ENCODE data around the gene SMO. TPM values are rescaled to one million over a fixed set of nuclear protein-coding genes. Genes with fewer than 3 reads are reported as not detected.
"Not testable (repeated sequence)": the region's sequence is repeated elsewhere in the genome, so short reads cannot be mapped to it uniquely, and the experiment has no call there.

The SMO gene
- total RNA-seq, 1 experiment from 2014 or later, result not detected

DNA sequence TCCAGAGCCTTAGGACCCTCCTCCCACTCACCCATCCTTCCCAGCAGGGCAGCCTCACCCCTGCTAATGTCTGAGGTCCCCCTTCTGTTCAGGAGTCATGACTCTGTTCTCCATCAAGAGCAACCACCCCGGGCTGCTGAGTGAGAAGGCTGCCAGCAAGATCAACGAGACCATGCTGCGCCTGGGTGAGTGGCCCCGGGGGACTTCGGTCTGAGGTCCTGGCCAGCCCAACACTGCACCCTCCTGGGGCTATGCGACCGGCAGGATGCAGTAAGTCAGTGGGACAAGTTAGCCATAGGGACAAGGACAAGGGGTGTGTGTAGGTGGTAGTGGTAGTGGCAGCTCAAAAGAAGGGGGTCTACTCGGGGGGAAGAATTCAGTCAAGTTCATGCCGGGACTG, 20.2 kb downstream of the SMO start:
- no peak for DNase-seq (ENCODE audit: low spot score)

DNA sequence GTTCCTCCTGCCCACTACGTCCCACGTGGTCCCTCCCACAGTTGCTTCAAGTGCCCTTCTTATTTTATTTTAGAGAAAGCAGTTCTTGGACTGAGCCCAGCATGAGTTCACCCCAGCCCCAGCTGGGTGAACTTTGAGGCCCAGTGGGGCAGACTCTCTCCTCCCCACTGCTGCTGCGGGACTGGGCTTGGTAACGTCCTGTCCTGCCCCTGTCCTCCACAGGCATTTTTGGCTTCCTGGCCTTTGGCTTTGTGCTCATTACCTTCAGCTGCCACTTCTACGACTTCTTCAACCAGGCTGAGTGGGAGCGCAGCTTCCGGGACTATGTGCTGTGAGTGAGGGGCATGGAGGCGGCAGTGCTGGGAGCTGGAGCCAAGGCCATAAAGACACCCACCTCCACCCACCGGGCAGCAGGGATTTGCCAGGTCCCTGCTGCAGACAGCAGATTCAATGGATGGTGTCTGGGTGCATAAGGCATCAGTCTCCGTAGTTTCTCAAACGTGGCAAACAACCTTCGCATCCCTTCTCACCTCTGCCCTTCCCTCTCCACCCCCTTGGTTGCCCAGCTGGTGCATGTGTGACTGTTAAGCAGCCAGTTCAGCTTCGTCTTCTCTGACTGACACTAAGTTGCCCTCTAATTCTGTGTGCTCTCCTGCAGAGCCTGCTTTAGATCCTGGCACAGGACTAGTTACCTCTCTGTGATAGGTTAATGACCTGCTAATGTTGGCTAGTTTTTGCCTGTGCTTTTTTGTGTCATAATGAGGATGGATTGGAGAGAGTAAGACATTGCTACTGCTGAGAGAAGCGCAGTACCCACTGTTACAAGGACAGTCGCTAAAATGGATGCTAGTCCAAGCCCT, 20.9 kb downstream of the SMO start:
- no peak for DNase-seq (ENCODE audit: low spot score)

DNA sequence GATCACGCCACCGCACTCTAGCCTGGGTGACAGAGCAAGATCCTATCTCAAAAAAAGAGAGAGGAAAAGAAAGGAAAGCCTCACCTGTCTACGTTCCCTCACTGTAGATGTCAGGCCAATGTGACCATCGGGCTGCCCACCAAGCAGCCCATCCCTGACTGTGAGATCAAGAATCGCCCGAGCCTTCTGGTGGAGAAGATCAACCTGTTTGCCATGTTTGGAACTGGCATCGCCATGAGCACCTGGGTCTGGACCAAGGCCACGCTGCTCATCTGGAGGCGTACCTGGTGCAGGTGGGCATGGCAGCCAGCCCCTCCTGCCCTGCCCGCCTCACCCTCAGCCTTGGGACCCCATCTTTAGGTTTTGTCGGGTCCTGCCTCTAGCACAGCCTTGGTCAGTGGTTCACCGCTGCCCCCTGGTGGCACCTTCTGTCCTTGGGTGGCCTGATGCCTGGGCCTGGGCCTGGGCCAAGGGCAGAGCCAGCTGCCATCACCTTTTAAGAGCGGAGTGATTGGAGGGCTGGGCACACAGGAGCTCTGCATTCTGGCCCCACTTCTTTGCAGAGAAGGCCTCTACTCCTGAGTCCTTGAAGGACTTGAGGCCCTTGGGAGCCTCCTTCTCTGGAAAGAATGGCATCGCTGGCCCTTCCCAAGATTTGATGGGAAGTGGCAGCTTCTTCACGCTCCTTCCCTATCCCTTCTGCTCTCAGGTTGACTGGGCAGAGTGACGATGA, 22.0 kb downstream of the SMO start:
- peak; percentile 79 for DNase-seq (ENCODE audit: low spot score)

DNA sequence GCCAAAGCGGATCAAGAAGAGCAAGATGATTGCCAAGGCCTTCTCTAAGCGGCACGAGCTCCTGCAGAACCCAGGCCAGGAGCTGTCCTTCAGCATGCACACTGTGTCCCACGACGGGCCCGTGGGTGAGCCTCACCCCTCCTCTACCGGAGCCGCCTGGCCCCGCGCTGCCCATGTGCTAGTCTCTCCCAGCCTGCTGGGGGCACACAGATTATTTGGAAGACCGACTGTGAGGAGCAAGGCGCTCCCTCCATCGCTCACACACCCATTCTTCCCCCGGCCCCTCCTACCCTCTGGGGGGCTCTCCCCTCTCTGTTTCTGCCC, 22.5 kb downstream of the SMO start:
- DNase-seq (ENCODE audit: low spot score), result no peak

DNA sequence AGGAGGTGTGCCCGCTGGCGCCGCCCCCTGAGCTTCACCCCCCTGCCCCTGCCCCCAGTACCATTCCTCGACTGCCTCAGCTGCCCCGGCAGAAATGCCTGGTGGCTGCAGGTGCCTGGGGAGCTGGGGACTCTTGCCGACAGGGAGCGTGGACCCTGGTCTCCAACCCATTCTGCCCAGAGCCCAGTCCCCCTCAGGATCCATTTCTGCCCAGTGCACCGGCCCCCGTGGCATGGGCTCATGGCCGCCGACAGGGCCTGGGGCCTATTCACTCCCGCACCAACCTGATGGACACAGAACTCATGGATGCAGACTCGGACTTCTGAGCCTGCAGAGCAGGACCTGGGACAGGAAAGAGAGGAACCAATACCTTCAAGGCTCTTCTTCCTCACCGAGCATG, 23.7 kb downstream of the SMO start:
- no peak for DNase-seq (ENCODE audit: low spot score)

DNA sequence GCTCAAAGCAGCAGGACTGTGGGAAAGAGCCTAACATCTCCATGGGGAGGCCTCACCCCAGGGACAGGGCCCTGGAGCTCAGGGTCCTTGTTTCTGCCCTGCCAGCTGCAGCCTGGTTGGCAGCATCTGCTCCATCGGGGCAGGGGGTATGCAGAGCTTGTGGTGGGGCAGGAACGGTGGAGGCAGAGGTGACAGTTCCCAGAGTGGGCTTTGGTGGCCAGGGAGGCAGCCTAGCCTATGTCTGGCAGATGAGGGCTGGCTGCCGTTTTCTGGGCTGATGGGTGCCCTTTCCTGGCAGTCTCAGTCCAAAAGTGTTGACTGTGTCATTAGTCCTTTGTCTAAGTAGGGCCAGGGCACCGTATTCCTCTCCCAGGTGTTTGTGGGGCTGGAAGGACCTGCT, 24.2 kb downstream of the SMO start:
- DNase-seq (ENCODE audit: low spot score), result no peak

DNA sequence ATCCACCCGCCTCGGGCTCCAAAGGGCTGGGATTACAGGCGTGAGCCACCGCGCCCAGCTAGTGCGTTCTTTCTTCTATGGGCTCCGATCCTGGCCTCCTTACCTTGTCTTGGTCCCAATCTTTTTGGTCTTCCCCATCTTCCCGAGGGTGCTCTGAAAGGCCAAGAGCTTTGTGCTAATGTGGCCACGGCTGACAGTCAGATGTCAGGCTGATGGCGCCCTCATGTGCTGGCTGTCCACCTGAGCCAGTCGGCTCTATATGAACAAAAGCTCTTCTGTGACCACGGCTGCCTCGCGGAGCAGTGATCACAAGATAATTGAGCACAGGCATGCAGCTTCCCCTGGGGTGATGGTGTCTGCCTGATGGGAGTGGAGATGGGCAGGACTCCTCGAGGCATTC, 25.4 kb downstream of the SMO start:
- peak; percentile 42 for DNase-seq (ENCODE audit: low spot score)

DNA sequence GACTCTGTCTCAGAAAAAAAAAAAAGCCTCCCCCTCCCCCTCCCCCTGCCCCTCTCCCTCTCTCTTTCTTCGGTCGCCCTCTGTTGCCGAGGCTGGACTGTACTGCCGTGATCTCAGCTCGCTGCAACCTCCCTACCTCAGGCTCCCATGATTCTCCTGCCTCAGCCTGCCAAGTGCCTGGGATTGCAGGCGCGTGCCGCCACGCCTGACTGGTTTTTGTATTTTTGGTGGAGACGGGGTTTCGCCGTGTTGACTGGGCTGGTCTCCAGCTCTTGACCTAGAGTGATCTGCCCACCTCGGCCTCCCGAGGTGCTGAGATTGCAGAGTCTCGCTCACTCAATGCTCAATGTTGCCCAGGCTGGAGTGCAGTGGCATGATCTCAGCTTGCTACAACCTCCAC, 27.3 kb downstream of the SMO start:
- not testable (repeated sequence) for DNase-seq (ENCODE audit: low spot score)

DNA sequence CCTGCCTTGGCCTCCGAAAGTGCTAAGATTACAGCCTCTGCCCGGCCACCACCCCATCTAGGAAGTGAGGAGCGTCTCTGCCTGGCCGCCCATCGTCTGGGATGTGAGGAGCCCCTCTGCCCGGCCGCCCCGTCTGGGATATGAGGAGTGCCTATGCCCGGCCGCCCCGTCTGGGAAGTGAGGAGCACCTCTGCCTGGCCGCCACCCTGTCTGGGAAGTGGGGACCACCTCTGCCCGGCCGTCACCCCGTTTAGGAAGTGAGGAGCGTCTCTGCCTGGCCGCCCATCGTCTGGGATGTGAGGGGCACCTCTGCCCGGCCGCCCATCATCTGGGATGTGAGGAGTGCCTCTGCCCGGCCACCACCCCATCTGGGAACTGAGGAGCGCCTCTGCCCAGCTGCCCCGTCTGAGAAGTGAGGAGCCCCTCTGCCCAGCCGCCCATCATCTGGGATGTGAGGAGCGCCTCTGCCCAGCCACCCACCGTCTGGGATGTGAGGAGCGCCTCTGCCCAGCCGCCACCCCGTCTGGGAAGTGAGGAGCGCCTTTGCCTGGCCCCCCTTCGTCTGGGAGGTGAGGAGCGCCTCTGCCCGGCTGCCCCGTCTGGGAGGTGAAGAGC, 27.8 kb downstream of the SMO start:
- DNase-seq (ENCODE audit: low spot score), result not testable (repeated sequence)

DNA sequence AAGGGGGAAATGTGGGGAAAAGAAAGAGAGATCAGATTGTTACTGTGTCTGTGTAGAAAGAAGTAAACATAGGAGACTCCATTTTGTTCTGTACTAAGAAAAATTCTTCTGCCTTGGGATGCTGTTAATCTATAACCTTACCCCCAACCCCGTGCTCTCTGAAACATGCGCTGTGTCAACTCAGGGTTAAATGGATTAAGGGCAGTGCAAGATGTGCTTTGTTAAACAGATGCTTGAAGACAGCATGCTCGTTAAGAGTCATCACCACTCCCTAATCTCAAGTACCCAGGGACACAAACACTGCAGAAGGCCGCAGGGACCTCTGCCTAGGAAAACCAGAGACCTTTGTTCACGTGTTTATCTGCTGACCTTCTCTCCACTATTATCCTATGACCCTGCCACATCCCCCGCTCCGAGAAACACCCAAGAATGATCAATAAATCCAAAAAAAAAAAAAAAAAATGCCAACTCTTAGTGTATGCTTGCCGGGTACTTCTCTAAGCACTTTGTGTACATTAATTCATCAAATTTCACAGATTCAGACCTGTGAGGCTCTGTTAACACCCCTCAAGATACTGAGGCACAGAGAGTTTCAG, 28.5 kb downstream of the SMO start:
- DNase-seq (ENCODE audit: low spot score), result not testable (repeated sequence)

DNA sequence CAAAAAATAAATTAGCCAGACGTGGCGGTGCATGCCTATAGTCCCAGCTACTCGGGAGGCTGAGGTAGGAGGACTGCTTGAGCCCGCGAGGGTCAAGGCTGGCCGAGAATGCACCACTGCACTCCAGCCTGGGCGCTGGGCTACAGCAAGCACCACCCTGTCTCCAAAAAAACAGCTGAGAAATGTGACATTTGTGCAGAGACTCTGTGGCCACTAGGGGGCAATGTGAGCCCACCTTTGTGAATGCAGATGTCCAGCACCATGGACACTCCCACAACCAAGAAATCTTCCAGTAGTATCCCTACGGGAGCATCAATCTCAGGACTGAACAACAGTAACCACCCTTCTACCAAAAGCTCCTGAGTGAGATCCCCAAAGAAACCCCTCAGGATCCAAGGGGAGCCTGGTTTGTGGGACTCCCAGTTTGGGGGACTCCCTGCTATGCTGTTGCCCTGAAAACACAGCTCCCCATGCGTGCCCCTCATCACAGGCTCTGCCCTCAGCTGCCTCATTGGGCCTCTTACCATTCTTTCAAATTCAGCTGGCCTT, 30.2 kb downstream of the SMO start:
- DNase-seq (ENCODE audit: low spot score), result peak; percentile 95

DNA sequence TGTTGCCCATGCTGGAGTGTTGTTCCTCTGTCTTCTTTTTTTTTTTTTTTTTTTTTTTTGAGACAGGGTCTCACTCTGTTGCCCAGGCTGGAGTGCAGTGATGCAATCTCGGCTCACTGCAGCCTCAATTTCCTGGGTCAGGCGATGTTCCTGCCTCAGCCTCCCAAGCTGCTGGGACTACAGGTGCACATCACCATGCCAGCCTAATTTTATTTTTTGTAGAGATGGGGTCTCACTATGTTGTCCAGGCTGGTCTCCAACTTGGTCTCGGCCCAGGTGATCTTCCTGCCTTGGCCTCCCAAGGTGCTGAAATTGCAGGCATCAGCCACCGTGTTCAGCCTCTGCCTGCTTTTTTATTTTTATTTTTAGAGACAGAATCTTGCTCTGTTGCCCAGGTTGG, 30.7 kb downstream of the SMO start:
- not testable (repeated sequence) for DNase-seq (ENCODE audit: low spot score)

DNA sequence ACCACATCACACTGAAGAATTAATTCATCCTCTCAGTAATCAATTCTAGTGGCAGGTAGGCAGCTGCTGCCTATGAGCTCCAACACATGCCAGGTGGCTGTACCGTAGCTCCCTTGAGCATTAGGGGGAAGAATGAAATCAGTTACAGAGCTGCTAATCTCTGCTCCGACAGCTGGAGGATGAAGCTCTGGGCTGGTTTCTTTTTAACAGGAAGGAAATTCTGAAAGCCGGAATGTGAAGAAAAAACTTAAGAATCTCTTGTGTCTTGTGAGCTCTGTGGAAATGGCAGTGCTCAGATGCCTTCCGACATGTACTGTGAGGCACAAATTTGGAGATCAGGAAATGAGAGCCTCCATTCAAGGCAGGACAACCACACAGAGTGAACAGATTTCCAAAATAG, 33.6 kb downstream of the SMO start:
- DNase-seq (ENCODE audit: low spot score), result no peak

DNA sequence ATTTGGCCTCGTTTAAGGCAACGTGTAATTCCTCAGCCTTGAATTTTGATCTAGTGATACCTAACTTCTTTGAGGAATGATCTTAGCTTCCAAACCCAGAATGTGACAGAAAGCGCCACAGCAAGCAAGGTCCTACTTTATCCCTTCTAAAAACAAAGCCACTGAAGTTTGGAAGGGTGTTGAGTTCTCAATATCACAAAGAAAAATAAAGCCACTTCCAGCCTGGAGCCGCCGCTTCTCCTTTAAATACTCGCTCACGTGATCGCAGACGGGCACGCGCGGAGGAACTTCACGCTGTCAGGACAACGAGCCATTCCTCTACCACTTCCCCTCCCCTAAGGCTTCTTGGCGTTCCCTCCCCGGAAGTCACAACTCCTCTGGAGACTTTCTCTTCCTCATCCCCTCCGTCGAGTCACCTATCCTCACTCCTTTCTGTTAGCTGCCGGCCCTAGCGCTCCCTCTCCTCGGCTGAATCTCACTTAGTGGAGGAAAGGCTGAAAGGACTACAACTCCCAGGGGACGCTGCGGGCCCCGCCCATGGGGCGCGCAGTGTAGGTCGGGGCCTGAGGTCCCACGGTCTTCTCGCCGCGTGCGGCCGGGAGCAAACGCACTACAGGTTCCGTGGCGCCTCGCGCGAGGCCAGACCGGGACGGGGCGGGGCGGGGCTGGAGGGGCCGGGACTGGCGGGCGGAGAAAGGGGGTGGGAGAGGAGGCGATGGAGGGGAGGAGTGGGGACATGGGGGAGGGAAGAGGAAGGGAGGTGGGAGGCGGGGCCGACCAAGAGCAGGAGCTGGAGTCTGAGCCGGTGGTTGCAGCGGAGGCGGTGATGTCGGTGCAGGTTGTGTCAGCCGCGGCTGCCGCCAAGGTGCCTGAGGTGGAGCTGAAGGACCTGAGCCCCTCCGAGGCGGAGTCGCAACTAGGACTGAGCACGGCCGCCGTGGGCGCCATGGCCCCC, 36.1 kb downstream of the SMO start, which contains the start of gene AHCYL2:
Gene AHCYL2, plus strand, starts transcription at position 780 of the 955 bp plus-strand sequence.
- DNase-seq (ENCODE audit: low spot score), result peak; percentile 100

DNA sequence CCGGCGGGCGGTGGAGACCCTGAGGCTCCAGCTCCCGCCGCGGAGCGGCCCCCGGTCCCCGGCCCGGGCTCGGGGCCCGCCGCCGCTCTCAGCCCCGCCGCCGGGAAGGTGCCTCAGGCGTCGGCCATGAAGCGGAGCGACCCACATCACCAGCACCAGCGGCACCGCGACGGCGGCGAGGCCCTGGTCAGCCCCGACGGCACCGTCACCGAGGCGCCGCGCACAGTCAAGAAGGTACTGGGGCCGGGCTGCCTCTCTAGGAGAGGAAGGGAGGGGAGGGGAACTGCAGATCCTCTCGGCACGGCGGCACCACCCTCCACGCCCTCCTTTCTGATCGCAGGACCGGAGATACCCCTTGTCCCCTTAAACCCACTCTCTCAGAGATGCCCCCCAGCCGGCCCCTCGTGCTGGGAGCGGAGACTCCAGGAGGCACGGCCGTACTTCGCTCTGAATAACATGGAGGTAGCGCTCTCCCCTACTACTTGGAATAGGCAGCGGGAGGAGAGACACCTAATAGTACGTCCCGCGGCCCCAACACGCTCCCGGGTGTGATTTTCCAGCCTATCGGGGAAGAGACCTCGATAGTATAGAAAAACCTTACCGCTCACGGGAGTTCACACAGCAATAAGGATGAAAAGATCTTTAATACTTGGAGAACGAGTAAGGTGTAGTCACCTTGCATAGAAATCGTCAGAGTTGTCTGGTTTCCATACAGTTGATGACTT, 36.9 kb downstream of the SMO start:
- peak; percentile 71 for DNase-seq (ENCODE audit: low spot score)

DNA sequence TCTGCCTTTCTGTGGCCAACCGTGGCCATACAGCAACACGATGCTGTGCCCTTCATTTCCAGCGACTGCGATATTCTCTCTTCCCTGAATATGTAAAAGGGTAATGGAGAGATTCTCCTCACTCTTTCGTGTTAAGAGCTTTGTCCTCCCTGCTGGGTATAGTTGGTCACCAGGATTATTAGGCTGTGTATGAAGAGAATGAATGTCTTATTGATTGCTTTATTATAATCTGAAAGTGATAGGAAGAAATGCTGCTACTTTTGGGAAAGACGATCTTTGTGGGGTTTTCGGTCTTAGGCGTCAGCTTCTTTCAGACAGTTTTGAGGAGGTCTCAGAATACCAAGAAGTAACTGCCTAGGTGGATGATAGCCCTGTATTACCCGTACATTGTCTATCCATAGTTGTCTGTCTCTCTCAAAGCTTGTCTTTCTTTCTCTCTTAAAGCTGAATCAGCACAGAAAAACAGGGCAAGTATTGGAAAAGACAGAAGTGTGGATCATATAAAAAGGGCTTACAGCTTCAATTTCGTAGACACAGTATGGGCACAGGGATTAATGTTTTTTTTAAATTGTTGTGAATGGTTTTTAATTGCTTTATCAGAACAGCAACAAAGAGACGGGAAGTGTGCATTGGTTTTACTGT, 37.6 kb downstream of the SMO start:
- no peak for DNase-seq (ENCODE audit: low spot score)

DNA sequence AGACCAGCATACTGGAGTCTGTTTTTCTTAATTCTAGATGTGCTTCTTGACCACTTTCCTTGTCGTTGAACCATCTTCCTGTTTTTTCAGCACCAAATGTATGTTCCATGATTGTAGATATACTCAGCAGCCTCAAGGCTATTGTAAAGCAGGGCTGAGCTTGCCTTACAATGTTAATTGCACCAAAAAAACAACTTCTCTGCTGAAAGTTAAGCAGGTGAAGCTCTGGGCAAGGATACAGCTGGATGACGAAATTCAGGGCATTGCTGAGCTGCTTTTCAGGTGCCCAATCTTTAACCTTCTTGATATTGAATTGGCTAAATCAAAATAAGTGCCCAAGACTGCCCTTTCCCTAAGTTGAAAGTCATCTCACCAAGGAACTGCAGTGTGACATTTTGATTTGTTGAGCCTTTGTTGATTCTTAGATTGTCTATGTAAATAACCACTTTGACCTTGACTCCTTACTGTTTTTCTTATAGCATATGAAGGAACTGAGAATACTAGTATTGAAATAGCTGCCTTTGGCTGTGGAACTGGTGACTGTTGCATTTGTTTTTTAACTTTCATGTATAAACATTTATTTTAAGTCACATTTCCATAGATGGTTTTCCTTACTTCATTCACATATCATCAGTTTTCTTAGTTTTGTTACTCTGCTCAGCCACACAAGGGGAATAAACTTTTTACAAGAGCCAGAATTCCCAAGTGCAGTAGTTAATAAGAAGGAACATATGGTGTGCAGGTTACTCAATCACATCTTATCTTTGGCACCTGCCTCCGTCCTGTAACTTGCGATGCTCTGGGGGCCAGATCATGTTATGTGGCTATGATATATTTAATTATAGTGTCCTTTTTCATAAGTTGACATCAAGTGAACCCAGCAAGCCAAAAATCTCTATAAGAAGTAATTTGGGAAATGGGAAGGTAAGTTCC, 39.5 kb downstream of the SMO start:
- DNase-seq (ENCODE audit: low spot score), result no peak

DNA sequence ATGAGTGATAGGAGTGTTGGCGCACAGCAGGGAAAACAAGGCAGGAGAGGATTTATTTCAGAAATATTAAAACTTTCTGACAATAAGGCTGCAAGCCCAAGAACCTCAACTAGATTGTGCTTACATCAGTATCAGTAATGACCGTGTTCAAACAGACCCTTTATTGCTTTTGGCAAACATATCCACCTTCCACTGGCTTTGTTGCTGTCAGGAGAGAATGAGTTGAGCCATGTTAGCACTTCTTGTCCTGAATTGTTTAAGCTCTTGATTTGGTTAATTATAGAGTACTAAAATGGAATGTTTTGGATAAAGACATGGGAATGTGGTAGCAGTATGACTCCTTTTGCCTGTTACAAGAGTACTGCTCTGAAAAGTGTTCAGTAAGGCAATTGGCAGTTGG, 40.2 kb downstream of the SMO start:
- DNase-seq (ENCODE audit: low spot score), result no peak

Measured in HT-29 (cell line).